NCI-H1092 treated with DMSO at 0.1 percent for 48 hours (cell line): ENCODE data around the gene PKD1.
A peak's percentile ranks its signal among the peaks of the same experiment; 100 is the strongest.
"Not testable (repeated sequence)": the region's sequence is repeated elsewhere in the genome, so short reads cannot be mapped to it uniquely, and the experiment has no call there.

Source experiments
- DNase-seq: peaks from one replicate; lab custom pipeline; 2025; lab: John Stamatoyannopoulos, UW

The PKD1 gene

DNA sequence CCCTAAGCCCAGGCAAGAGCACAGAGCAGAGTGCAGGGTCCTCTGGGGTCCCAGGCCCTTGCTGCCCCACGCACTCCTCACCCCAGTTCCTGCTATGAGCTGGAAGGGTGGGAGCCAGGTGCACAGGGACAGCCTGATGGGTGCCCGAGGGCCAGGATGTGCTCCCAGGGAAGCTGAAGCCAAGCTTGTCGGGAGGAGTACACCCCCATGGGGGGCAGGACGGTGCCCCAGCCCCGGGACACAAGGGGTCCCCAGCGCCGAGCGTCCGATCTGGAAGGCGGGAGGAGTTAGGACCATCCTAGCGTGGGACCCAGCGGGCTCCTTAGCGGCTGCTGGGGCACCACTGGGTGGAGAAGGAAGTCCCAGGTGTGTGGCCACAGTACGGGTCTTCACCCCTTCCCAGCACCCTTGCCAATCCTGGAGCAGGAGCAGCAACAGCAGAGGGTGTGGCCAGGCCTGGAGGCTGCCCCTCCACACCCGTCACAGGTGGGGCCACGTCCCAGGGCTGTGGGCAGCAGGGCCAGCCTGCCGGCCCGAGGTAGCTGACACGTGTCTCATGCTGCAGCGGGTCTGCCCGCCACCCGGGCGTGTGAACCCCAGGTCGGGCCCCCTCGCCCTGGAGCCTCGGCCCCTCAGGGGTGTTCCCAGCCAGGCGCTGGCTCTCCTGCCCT is 11.9 kb downstream of the PKD1 start:
- not testable (repeated sequence) for DNase-seq

DNA sequence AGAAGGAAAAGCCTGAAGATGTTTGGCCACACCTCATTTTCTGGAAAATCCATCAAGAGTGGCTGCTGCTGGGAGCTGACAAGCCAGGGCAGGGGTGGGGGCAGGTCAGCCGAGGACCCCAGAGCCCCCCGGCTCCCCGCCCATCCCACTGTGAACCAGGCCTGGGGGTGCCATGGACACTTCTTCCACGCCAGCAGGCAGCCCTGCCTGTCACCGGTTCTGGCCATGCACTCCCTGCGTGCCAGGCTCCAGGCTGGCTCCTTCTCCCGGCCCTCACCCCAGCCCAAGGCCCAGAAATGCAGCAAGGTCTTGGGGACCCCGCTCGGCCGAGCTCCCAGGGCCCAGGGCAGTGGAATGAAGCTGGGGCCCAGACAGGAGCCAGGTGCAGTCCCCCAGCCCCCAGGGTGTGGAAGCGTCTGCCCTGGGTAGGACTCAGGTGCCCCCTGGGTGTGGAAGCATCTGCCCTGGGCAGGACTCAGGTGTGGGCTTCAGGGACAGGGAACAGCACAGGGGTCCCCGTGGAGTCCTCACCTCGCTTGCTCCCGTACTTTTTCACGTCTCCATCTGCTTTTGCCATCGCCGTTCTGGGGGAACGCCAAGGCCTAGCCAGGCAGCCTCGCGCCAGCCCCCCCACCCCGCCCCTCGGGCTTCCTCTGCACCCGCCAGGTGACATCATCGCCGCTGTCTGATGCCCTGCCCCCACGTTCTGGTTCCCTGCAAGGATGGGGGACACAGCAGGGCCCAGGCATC is 12.6 kb downstream of the PKD1 start:
- not testable (repeated sequence) for DNase-seq

DNA sequence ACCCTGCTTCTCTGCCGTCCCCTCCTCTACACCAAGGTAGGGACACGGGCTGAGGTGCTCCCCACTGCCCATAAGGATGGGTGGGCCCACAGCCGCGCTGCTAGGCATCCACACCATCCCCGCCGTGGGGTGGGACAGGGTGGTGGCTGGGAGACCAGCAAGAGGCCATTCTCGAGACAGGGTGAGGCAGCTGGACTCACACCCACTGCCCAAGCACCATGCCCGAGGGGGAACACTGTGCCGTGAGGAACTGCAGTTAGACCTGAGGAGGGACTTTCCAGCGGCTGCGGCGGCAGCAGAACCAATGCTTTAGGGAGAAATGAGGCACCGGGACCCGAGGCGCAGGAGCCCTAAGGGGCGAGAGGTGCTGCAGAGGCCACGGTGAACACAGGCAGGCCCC is 13.3 kb downstream of the PKD1 start:
- DNase-seq = no peak

DNA sequence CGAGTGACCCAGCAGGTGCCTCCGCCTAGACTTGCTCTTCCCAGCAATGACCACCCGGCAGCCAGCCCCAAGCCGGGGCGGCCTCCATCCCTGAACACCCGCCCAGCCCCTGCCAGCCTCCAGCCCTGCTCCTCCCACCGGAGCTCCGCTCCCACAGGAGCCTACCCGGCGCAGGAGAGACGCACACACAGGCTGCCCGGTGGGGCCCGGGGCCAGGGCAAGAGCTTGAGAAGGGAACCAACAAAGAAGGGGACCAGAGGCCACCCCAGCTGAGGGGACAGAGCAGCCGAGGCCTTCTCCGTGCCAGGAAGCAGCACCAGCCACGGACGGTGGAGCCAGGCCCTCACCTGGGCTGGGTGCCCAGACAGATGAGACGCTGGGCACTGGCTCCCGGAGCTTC is 13.8 kb downstream of the PKD1 start:
- no peak for DNase-seq

DNA sequence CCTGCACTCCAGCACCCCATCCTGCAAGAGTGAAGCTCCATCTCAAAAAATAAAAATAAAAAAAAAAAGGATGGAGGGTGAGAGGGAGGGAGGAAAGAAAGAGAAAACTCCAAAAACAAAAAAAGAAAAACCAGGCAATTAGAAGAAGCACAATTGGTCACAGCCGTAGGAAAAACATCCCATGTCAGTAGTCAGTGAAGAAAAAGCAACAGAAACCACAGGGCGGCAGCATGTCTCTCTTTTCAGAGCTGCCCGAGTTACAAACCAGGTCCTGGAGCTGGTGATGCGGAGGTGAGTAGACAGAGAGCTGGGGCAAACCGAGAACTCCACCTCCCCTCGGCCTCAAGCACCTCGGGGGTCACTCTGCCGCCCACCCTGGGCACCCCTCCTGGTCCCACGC is 14.4 kb downstream of the PKD1 start:
- peak; percentile 7 for DNase-seq

DNA sequence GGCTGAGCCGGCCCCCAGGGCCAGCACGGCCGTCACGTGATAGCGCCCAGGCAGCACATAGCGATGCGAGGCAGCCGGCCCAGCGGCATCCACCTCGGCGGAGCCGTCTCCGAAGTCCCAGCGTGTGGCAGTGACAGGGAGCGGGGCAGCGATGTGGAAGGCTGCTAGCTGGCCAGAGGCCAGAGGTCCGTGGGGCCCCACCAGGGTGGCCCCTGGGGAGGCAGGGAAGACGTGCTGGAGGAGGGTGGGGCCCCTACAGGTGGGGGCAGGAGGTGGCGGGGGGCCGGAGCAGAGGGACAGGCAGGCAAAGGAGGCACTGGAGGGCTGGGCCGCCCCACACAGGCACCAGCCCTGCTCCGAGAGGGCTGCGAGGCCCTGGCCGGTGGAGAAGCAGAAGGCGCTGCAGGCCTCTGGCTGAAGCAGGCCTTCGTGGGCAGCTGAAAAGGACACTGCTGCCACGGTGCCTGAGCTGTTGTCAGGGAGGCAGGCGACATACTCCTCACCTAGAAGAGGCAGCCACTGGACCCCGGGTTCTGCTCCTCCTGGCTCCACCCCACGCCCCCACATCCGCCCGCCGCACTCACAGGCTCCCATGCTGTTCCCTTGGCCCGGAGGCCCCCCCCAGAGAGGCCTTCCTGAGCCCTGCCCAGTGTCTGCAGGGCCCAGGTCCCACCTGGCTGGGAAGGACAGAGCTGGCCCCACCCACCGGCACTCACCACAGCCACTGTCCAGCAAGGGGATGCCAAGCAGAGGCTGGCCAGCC is 17.6 kb downstream of the PKD1 start:
- DNase-seq = not testable (repeated sequence)

DNA sequence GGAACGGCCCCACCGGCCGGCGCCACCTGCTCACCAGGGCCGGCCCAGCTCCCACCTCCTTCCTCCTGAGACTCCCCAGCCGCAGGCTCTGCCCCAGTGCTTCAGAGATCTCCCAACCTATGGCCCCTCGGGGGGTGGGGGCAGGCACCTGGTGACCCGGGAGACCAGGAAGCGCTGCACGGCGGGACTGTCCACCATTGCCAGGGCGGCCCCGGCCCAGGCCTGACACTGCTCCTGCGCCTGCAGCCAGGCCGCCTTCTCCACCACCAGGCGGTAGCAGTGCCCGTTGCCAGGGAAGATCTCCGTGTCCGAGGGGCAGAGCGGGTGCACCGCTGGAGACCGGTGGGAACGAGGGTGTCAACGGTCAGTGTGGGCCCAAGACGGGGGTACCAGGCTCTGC is 18.4 kb downstream of the PKD1 start:
- DNase-seq = not testable (repeated sequence)

DNA sequence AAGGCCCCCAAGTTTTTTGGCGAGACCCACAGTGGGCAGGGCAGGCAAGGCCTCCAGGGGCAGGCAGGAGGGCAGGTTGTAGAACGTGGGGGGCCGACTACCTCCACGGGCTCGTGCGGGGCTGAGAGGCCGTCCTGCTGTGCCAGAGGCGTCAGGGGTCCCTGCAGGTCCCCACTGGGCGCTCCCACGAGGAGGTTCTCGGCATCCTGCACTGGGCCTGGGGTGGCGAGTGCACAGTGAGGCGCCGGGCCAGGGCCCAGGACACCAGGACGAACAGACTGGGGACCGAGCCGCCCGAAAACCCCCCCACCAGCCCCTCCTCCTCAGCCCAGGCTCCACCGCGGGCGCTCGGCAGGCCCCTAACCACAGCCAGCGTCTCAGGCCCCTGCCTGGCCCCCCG is 19.3 kb downstream of the PKD1 start:
- DNase-seq = not testable (repeated sequence)

DNA sequence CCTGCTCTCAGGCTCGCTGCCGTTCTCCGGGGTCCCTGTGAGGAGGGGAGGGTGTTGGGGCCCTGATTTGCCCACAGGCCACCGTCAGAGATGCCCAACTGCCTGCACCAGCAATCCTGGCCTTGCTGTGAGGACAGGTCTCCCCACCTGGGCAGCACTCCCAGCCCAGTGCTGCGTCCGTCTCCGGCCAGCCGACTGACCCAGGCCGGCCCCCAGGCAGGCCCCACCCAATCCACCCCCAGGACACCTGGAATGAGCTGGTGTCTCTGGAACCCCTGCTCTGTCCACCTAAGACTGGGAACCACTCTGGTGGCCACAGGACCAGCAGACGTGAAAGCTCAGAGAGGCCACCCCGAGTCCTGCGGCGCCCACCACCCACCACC is 20.1 kb downstream of the PKD1 start:
- DNase-seq = no peak

DNA sequence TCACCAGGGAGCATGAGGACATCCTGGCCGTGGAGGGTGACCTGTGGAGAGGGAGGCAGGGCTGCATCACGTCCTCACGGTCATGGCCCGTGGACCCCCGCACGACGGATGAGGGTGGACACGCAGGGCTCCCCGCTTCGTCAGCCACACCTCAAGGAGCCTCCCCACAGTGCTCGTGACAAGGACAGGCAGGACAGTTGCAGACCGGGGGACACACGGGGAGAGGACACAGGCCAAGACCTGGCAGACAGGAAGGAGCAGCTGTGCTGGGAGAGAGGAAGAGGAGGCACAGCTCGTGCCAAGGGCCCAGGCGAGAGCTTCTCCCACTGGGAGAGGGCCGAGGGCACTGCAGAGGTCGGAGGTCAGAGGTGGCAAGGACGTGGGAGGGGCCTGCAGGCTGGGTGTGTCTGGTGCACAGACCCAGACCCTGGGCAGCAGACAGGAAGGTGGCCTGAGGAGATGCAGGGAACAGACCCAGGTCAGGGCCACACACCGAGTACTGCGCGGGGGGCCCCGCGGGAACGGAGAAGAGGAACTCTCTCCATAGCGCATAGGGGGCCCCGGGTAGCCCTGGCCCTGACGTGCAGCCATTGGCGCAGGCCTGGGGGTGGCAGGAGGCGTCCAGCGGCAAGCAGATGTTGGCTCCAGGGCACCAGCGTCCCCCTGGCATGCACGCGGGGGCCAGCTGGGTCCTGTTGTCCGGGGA is 20.7 kb downstream of the PKD1 start:
- DNase-seq = not testable (repeated sequence)

DNA sequence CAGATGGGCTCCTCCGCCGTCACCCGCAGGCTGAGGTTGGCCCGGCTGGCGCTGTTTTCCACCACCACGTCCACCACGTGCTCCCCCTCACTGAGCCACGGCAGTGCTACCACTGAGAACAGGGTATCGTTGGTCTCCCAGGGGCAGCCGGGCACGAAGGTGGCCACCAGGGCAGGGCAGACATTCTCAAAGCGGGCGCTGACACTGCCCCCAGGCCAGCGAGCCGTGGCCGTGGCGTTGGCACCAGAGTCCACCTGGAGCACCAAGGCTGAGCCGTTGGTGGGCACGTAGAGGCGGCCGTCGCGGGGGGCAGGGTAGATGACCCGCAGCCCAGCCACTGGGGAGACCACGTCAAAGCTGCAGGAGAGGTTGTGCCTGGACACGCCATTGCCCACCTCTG is 21.5 kb downstream of the PKD1 start:
- DNase-seq = not testable (repeated sequence)

DNA sequence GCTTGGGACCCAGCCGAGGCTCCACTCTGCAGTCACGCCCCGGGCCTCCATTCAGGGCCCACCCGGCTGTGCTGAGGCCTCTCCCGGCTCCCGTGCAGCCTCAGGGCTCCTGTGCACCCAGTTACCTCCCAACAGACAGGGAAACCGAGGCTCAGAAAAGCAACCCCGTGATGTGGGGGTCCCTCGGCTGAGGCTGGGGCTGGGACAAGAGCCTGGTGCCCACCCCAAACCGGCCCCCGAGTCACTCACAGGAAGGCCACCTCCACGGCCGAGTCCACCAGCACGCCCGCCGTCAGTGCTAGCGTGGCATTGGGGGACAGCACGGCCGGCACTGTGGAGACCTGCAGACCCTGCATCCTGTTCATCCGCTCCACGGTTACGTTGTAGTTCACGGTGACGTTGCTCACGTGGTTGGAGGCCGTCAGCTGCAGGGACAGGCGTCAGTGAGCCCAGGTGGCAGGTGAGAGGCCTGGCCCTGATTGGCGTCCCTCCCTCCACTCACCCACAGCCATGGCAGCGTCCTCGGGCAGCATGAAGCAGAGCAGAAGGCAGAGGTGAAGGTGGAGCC is 23.1 kb downstream of the PKD1 start:
- DNase-seq = not testable (repeated sequence)

DNA sequence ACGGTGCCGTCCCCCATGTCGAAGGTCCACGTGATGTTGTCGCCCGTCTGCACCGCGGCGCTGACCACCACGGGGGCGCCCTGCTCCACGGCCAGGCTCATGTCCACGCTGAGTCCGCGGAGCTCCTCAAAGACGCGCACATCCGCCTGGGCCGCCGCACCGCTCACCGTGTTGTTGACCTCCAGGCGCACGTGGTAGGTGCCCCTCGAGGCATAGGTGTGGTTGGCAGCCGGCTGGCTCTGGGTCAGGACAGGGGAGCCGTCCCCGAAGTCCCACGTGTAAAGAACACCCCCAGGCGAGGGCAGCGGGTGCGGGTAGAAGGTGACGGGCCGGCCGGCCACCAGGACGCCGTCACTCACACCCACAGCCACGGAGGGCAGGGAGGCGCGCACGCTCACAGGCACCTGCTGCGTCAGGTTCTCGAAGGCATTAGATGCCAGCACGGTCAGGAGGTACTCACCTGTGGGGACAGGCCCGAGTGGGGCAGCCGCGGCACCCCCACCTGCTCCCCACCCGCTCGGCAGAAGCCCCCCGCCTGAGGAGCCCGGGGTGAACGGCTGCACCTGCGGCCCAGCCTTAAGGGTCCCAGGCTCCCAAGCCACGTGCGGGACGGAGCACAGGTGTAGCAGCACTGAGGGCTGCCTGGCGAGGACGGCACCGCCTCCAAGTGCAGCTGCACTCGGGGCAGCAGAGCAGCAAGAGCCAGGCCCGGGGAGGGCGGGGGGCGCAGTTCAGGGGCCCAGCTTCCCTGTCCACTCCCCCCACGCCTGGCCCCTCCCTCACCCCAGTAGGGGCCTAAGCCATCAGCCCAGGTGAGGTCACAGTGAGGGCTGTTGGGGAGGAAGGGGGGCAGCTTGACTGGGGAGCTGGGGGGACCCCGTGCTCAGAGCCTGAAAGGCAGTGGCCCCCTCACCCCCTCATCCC is 24.0 kb downstream of the PKD1 start:
- DNase-seq = not testable (repeated sequence)

DNA sequence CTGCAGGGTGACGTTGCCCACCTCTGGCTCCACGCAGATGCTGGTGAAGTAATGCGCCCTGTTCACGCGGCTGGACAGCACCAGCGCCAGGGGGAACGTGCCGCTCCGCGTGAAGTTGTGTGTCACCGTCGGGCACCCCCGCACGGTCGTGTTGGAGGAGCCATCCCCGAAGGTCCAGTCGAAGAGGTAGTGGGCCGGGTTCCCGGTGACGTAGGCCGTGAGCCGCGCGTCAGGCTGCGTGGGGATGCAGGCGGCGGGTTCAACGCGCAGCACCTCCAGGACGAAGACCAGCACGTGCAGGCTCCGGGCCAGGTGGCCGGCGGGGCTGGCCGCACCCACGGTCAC is 24.7 kb downstream of the PKD1 start:
- not testable (repeated sequence) for DNase-seq

DNA sequence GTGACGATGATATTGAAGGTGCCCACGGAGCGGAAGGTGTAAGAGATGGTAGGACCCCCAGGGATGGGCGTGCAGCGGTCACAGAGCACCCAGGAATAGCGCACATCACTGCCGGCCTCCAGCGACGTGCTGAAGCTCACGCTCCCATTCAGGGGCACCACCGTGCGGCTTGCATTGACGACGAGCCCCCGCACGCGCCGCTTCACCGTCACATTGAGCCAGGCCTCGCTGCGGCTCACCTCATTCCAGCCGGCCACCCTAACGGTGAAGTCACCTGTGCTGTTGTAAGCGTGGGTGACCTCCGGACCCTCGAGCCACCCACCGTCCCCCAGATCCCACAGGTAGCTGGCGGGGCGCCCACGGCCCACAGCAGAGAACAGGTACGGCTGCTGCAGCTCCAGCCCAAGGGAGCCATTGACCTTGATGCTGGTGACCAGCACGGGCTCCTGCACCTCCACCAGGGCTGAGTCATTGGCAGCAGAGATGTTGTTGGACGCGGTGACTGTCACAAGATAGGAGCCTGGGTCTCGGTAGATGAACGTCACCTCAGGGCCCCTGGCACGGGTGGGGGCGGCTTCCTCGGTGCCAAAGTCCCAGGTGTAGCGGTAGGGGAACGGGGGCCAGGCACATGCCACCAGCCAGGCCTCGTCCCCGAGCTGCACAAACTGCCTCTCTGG is 25.2 kb downstream of the PKD1 start:
- DNase-seq = not testable (repeated sequence)

DNA sequence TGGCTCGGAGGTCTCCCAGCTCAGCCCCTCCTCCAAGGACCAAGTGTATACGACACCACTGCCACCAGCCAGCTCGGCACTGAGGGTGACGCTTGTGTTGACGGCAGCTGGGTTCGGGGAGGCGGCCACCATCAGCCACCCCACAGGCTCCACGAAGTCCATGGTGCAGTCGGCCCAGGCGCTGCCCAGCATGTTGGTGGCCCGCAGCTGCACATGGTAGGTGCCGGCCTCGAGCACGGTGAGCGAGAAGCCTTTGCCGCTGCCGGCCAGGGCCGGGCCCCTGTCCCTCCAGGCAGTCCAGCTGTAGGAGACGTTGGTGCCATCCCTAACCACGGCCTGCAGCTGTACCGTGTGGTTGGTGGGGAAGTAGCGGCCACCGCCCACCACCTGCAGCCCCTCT is 25.8 kb downstream of the PKD1 start:
- DNase-seq = not testable (repeated sequence)

DNA sequence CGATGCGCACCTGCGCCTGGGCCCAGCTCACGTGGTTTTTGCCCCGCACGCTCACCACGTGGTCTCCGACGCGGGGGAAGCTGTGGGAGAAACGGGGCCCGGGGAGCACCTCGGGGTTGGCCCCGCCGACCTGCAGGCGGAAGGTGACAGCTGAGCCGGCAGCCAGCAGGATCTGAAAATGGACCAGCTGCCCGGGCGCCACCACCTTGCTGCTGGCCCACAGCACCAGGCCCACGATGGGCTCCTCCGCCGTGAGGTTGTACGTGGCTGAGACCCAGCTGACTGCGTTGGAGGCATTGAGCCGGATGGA is 26.5 kb downstream of the PKD1 start:
- not testable (repeated sequence) for DNase-seq

DNA sequence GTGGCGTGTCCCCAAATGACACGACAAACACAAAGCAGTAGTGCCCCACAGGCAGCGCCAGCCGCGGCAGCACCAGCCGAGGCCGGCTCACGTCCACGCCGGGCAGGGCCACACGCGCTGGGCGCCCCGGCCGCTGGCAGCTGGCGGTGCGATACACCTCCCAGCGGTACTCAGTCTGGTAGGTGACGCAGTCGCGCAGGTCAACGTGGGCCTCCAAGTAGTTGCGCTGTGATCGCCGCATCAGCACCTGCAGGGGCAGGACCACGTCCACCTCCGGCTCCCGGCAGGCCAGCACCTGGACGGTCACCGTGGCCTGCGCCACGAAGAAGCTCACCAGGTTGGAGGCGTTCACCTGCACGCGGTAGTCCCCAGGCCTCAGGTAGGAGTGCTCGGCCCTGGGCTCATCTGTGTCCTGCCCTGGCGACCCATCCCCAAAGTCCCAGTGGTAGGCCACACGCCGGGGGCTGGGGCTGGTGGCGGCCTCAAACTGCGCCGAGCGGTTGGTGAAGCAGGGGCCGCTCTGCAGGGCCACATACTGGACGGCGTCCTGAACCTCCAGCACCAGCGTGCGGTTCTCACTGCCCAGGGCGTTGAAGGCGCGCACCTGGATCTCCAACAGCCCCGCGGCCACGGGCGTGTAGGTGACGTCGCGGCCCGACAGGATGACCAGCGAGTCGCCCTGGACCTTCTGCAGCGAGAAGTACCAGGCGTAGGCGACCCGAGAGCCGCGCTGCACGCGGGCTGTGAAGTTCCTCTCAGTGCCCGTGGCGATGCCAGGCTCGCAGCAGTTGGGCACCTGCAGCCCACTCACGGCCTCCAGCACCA is 27.0 kb downstream of the PKD1 start:
- not testable (repeated sequence) for DNase-seq

DNA sequence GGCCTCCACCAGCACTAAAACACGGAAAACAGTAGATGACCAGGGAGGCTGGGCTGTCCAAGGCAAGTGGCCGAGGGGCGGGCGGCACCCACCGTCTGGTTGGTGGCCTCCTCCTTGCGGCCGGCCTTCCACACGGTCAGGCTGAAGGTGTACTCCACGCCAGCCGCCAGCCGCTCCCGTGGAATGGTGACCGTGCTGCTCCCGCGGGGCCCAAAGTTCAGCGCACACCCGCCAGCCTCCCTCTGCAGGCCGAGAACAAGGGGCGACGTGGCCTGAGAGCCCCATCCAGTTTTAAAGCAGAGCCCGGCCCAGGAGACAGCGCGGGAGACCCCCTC is 27.9 kb downstream of the PKD1 start:
- not testable (repeated sequence) for DNase-seq
